Right lobe of liver (tissue), 4 donors: Measurements from ENCODE around the gene DCANP1.

ENCODE experiments used
- CTCF ChIP-seq, 4 donors: fragments of 200-600 bp in 3 of 4; fragments of 450-650 bp in 1 of 4; IDR thresholded peaks; one replicate each; pipeline versions ENCODE4 v1.5.1 to v1.8.0; 2016 to 2022; ENCODE audit warnings: antibody characterized with exemption in 4 of 4, mild to moderate bottlenecking in 2 of 4
- POLR2A ChIP-seq: fragments of 450-650 bp; IDR thresholded peaks from one replicate; pipeline ENCODE4 v1.6.1; 2017; ENCODE audit warnings: antibody characterized with exemption, mild to moderate bottlenecking
- donor health status: DM: no; HTN: no; CAD: no.
- donor health status: DM: no; HTN: no; CAD: no.
- donor health status: DM: no; HTN: yes; CAD: no.

- no peak for TF ChIP-seq CTCF (IDR thresholded peaks at IDR 0.05)
- no peak for TF ChIP-seq POLR2A
Measured at GRCh38 chr5:135441919-135442318, 5.2 kb downstream of the DCANP1 start.
